Measurements from ENCODE around the gene VSX2.
"Not testable (repeated sequence)": the region's sequence is repeated elsewhere in the genome, so short reads cannot be mapped to it uniquely, and the experiment has no call there.

Gene VSX2

DNA sequence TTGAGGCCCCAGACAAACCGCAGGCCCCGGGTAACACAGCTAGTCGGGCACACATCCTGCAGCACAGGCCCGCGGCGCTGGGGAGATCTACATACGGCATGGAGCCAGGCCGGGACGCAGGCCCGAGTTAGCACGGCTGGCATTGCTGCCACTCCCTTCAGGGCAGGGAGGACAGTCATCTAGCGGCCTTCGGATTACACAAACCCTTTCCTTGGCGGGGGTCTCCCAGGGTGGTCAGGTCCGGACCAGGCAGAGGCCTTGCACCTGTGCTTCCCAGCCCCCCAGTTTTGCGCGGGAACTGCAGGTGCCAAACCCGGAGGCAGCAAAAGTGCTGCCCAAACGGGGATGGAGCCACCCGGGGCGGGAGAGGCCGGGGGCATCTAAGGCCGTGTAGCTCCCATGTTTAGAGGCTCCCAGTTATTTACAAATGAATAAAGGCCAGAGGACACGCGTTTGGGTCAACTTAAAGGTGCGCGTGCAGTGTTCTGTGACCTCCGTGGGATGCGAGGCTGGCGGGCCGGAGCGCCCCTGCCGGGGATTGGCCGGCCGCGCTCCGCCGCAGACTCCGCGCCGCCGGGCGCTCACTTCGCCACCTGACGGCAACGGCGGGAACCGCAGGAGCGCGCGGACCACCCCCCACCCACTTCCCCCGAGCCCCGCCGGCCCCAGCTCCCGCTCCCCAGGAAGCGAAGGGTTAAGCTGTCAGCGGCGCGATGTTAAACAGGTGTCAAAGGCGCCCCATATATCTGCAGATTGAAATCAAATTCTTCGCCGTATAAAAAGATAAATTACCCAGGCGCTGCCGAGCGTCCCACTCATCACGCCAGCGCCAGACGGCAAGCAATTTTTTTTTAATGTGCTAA is 18.1 kb downstream of the VSX2 start:
- FAIRE-seq (peak; percentile 74), DNase-seq (ENCODE audit: extremely low spot score, insufficient read length, low read depth) (peak; percentile 76)

DNA sequence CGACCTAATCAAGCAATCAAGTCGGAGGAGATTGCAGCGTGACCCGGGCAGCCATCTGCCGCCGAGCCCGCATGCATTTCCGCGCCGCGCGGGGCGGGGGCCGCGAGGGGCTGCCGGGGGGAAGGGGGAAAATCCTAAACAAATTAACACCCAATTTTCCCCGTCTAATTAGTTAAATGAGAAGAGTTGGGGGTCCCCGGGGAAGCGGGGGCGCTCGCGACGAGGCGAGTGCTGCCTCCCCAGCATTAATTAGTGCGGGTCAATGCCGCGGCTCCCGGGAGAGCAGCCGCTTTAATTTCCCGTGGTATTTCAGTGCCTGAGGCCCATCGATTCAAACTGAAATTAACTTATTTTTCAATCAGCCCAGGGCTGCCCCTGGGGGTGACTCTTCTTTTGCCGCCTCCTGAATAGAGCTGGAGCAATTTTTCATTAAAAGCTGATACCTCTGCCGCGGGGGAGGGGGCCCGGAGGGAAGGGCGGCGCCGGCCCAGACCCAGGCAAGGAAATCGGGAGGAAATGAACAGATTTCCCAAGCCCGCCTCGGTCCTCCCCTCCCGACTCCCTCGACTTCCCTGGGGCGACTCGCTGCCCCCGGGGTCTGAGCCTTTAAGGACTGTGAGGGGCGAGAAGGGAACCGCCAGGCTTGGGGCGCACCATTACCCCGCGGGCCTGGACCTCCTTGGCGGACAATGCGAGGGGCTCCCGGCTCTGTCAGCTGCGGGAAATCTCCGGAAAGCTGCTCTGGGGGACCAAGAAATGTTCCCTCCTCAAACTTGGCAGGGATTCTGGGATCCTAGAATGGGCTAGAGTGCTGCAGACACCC is 18.9 kb downstream of the VSX2 start:
- DNase-seq (ENCODE audit: extremely low spot score, insufficient read length, low read depth) (no peak), FAIRE-seq (no peak)

DNA sequence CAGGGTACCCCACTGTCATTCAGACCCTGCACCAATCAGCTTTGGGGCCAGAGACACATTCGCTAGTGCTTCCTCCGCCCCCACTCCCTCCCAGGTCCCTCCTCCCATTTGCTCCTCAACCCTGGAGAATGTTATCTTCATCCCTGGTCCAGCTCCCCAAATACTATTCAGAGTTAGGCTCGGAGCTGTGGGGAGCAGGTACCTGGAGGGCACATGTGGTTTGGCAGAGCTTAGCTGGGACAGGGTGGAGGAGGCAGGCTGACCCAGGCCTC is 19.5 kb downstream of the VSX2 start:
- no peak for DNase-seq (ENCODE audit: extremely low spot score, insufficient read length, low read depth)
- no peak for FAIRE-seq

DNA sequence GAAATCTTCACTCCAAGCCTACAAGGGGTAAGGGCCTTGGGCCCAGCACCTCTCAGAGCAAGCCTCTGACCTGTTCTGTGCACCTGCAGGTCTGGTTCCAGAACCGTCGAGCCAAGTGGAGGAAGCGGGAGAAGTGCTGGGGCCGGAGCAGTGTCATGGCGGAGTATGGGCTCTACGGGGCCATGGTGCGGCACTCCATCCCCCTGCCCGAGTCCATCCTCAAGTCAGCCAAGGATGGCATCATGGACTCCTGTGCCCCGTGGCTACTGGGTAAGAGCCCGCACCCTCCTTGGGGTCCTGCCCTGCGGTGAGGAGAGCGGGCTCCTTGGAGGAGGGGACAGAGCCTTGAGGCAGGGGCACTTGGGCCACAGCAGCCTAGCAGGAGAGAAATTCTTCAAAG is 20.3 kb downstream of the VSX2 start:
- DNase-seq (ENCODE audit: extremely low spot score, insufficient read length, low read depth) (no peak), FAIRE-seq (no peak)

DNA sequence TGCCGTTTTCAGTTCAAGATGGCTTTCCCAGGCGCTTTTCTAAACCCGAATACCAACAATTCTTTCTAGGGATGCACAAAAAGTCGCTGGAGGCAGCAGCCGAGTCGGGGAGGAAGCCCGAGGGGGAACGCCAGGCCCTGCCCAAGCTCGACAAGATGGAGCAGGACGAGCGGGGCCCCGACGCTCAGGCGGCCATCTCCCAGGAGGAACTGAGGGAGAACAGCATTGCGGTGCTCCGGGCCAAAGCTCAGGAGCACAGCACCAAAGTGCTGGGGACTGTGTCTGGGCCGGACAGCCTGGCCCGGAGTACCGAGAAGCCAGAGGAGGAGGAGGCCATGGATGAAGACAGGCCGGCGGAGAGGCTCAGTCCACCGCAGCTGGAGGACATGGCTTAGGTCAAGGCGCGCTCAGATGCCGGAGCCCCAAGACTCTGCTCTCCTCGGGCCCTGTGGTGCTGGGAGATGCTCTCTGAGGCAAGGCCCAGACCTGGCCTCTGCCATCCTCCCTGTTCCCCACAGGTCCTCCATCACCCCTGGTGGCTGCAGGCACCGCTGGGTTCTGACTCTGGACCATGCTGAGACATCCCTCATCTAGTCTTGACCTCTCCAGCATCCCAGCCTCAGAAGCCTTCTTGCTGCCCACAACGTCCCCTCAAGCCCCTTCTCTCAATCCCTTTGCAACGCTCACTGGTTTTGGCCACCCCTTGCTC is 21.4 kb downstream of the VSX2 start:
- FAIRE-seq = no peak

DNA sequence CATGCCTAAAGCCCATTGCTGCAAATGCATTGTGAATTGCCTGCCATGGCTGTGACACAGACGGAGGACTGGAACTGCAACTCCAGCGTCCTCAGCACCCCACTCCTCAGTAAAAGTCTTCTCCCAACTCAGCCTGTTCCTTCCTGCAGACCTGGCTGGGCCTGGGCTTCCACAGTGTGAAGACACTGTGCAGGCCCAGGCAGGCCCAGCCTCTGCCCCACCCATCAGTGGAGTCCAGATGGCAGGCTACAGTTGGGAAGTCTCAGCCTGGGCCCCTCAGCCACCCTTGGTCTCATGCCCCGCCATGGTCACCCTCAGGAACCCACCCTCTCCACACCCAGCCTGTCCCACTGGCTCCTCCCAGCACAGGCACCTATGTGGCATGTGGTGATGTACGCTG is 22.0 kb downstream of the VSX2 start:
- FAIRE-seq = no peak

More for the DNA sequence above, 21.4 kb downstream of the VSX2 start:
- no peak for DNase-seq (ENCODE audit: extremely low spot score, insufficient read length, low read depth)

DNA sequence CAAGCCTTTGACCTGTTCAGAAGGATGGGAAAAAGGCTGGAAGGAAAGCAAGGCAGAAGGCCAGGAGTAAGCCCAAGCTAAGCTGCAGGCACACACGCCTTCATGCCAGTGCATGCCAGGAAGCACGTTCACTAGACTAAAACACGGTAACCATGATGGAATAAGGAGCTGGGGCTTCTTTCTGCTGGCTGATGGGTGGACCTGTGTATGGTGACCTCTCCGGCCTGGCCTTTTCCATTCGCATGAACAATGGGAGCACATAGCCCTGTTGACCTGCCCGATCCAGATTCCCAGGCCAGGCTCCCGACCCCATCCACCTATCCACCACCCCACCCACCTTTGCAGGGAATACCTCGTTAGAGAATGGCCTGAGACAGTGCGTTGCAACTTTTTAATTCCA is 22.8 kb downstream of the VSX2 start:
- no peak for FAIRE-seq
- DNase-seq (ENCODE audit: extremely low spot score, insufficient read length, low read depth) = no peak

More for the DNA sequence above, 22.0 kb downstream of the VSX2 start:
- DNase-seq (ENCODE audit: extremely low spot score, insufficient read length, low read depth) = no peak

DNA sequence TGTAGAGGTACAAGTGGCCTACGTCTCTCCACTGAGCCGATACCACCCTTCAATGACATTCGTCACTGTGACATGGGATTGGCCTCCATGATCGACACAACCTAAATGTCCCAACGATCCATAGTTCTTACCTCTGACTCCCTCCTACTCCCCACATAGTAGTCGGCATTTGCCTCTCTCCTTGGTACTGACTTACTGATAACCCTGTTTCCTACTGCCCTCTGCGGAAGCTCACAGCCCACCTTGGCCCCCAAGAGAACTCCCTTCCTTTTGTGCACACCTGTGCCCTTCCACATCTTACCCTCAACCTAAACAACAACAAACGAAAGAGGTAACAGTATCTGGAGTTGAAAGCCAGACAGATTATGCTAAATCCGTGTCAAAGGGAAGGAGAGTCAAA is 23.9 kb downstream of the VSX2 start:
- DNase-seq (ENCODE audit: extremely low spot score, insufficient read length, low read depth) = no peak
- FAIRE-seq = no peak

DNA sequence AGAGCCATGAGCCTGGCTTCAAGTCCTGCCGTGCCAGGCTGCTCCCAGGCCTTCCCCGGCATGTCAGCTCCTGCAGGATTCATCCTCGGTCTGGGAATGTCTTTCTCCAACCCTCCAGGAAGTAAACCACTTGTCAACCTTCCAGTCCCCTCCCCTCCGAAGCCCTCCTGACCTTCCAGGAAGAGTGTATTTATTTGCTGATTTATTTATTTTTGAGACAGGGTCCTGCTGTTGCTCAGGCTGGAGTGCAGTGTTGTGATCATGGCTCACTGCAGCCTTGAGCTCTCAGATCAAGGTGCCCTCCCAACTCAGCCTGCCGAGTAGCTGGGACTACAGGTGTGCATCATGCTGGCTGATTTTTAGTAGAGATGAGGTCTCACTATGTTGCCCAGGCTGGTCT is 24.7 kb downstream of the VSX2 start:
- DNase-seq (ENCODE audit: extremely low spot score, insufficient read length, low read depth) (no peak), FAIRE-seq (no peak)

DNA sequence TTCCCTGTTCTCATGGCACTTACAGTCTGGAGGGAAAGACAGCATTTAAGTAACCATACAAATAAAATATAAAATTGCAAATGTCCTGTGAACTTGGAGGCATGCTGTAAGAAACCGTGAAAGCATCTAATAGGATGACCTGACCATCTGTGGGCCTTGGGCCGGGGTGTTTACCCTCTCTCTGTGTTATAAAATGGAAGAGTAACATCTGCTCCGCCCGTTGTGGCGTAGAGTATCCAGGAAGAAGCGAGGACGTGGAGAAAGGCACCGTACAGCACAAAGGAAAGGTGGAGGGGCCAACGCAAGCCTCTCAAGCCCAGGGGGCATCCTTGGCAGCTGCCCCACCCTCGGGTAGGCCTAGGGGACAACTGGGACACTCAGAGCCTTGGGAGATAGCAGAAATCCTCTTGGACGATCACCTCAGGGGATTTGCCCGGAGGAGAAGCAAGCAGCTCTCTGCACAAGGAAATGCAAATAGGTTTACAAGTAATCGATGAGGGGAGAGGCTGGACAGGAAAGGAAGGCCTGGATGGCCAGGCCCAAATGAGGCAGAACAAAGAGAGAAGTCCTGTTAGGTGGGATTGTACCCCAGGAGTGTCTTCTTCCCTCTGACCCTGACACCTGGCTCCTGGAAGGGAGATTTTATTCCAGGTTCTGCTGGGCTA is 26.2 kb downstream of the VSX2 start:
- DNase-seq (ENCODE audit: extremely low spot score, insufficient read length, low read depth) = no peak

DNA sequence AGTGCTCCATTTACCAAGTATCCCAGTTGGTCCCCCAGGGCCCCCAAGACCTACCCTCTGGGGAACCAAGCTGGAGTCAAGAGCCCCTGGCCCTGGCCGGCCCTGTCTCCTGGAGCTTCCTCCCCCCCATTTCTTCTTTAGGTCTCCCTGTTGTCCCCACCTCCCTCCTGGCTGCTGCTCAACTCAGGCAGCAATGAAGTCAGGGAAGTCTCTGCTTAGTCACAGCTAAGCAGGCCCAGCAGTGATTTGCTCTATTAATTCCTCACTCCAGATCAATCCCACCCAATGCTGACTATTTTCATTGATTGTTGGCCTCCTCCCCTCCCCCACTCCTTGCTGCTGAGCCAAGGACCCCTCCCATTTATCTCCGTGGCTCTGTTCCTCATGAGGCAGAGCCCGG is 28.3 kb downstream of the VSX2 start:
- DNase-seq (ENCODE audit: extremely low spot score, insufficient read length, low read depth) (no peak), FAIRE-seq (no peak)

More for the DNA sequence above, 26.2 kb downstream of the VSX2 start:
- no peak for FAIRE-seq

DNA sequence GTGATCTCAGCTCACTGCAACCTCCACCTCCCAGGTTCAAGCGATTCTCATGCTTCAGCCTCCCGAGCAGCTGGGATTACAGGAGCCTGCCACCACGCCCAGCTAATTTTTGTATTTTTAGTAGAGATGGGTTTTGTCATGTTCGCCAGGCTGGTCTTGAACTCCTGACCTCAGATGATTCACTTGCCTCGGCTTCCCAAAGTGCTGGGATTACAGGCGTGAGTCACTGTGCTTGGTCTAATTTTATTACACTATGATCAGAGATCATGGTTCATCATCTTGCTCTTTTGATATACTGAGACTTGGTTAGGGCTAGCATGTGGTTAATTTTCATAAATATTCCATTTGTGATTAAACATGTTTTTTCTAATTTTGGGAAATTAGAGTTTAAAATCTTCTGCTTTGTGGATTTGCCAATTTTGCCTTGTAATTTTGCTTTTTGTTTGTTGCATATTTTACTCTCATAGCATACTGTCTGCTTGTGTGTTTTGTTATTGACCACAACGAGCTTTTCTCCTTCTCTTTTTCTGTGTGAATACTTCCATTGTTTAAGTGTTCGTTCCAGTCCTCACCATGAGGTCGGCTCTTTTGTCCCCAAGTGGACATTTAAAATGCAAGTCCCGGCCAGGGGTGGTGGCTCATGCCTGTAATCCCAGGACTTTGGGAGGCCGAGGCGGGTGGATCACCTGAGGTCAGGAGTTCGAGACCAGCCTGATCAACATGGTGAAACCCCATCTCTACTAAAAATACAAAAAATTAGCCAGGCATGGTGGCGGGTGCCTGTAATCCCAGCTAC is 31.3 kb downstream of the VSX2 start:
- DNase-seq (ENCODE audit: extremely low spot score, insufficient read length, low read depth); FAIRE-seq: not testable (repeated sequence)

DNA sequence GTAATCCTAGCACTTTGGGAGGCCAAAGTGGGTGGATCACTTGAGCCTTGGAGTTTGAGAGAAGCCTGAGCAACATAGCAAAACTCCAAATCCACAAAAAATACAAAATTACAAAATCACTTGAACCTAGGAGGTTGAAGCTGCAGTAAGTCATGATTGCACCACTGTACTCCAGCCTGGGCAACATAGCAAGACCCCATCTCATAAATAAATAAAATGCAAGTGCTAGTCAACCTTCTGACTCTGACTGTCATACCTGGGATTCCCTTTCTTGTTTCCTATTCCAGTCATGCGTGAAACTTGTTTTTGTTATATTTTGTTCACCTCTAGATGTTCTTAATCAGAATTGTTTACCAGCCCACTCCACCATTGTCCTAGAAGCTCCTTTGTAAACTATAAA is 32.1 kb downstream of the VSX2 start:
- FAIRE-seq (no peak), DNase-seq (ENCODE audit: extremely low spot score, insufficient read length, low read depth) (no peak)

DNA sequence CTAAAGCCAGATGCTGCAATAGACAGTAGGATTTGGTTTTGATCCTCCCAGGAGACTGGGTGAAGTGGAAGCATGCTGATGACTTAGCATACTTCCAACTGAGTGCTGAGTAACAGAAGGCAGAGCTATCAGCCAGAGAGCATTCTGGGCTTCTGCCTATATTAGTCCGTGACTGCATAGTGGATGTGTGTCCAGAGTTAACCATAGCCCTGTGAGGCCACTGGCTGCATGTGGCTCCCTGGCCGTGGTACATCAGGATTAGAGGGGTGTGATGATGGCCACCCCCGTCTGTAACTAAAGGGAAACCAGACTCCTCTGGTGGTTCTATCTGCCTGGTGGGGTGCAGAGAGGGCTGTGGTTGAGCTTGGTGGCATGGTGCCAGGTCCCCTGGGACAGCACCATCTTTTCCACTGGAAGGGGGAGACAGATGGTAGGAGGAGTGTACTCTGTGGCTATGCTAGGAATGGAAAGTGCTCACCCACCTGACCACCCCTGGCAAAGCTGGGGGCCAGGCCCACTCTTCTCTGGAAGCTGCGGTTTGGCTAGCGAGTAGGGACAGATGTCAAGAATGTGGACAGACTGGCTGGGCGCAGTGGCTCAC is 36.1 kb downstream of the VSX2 start:
- FAIRE-seq = no peak

DNA sequence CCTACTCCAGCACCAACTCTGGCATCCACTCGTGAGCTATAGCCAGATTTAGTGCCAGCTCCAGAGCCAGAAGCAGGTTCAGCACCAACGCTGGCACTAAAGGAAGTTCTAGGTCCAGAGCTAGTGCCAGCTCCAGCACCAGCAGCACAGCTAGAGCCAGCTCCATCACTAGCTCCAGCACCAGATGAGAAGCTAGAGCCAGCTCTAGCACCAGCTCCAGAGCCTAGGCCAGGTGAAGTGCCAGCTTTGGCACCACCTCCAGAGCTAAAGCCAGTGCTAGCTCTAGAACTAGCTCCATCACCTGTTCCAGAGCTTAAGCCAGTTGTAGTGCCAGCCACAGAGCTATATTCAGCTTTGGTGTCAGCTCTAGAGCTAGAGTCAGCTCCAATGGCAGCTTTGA is 38.8 kb downstream of the VSX2 start:
- DNase-seq (ENCODE audit: extremely low spot score, insufficient read length, low read depth) (no peak), FAIRE-seq (no peak)

More for the DNA sequence above, 36.1 kb downstream of the VSX2 start:
- DNase-seq (ENCODE audit: extremely low spot score, insufficient read length, low read depth) = no peak

DNA sequence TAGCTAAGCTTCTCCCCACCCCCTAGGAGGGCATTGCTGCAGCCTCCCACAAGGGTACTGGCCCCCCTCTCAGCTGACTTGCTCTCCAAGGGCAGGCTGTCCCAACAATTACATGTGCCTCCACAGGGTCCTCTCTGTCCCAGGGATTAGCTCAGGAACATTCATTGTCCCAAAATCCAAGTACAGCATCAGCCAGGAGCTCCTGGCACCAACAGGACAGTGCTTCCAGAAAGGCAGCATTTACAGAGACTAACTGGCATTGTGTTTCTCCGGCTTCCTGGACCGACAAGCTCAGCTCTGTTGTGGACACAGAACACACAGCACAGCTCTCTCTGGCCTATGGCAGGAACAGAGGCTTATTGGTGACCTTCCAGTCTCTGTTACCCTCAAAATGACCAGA is 41.8 kb downstream of the VSX2 start:
- no peak for FAIRE-seq

DNA sequence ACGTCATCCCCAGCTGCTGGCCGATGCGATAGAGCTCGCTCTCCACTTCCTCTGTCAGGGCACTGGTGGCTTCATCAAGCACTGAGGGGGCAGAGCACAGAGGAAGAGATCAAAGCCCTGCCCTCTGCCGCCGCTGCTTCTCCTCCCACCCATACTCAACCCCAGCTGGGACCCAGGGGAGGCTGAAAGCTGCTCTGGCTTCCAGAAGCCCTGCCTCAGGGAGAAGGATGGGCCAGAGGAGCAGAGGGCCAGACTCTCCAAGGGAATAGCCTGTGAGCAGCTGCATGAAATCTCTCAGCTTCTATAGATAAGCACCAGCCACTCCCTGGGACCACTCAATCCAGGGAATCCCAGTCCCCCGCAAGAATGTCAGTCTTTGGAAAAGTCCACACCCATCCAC is 47.5 kb downstream of the VSX2 start:
- DNase-seq (ENCODE audit: extremely low spot score, insufficient read length, low read depth) = no peak
- no peak for FAIRE-seq

More for the DNA sequence above, 41.8 kb downstream of the VSX2 start:
- DNase-seq (ENCODE audit: extremely low spot score, insufficient read length, low read depth) = no peak

DNA sequence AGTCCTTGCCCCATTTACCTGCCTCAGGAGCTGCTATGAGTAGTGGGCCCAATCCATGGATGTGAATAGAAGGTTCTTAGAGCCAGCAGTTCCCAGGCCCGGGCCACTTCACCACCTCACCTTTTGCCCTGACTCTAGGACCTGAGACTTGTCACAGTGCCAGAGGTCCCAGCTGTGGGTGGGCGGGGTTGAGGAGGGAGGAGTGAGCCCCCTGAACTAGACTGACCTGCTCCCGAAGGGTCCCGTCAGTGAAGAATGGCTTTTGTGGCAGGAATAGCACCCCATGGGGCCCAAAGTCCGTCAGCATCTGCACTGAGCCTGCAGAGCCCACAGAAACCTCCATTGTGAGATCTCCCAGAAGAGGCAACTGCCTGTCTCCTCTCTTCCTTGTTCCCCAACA is 50.6 kb downstream of the VSX2 start:
- no peak for FAIRE-seq
- DNase-seq (ENCODE audit: extremely low spot score, insufficient read length, low read depth) = no peak

DNA sequence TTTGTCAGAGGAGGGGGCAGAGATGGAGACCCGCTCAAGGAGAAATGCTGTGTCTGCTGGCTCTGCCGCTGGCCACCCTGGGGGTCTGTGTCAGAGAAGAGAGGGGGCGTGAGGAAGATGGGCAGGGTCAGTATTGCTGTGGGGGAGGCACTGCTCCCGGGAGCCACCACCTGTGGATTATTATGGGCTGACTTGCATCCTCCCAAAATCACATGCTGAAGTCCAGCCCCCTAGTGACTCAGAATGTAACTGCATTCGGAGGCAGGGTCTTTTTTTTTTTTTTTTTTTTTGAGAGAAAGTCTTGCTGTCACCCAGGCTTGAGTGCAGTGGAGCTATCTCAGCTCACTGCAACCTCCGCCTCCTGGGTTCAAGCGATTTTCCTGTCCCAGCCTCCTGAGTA is 51.2 kb downstream of the VSX2 start:
- DNase-seq (ENCODE audit: extremely low spot score, insufficient read length, low read depth) (no peak), FAIRE-seq (peak; percentile 45)
